HepG2 (cell line): Measurements from ENCODE around the gene NDE1. TPM values are rescaled to one million over a fixed set of nuclear protein-coding genes. Genes with fewer than 3 reads are reported as not detected.

Experiments
- CERS6 ChIP-seq: sonication (generic); formaldehyde crosslinking; IDR thresholded peaks from 2 replicates; pipeline ENCODE4 v1.5.0; 2020; ENCODE audit warnings: missing genetic modification reagents
- GTF2F1 ChIP-seq: fragments of 150-350 bp; IDR thresholded peaks from 2 replicates; pipeline ENCODE4 v1.6.1; 2014; ENCODE audit warnings: low read length
- GTF3A ChIP-seq: sonication (generic); formaldehyde crosslinking; conservative IDR thresholded peaks from 2 replicates; pipeline ENCODE4 v1.4.0; 2020; ENCODE audit warnings: mild to moderate bottlenecking, missing genetic modification reagents
- HMGXB4 ChIP-seq, 2 experiments: sonication (generic) in 1 of 2; formaldehyde crosslinking in 1 of 2; IDR thresholded peaks; 2 replicates each; pipeline versions ENCODE4 v1.4.0 to v1.6.1; 2018 to 2020; ENCODE audit warnings: missing genetic modification reagents in 2 of 2, borderline replicate concordance in 1 of 2, low read depth in 1 of 2, mild to moderate bottlenecking in 1 of 2, missing biosample characterization in 1 of 2
- HOXD1 ChIP-seq: sonication (generic); formaldehyde crosslinking; IDR thresholded peaks from 2 replicates; pipeline ENCODE4 v1.5.0; 2020; ENCODE audit warnings: missing genetic modification reagents
- KDM3A ChIP-seq: IDR thresholded peaks from 2 replicates; pipeline ENCODE4 v1.6.1; 2018; ENCODE audit warnings: low read depth, missing compliant biosample characterization
- MXD4 ChIP-seq: IDR thresholded peaks from 2 replicates; pipeline ENCODE4 v1.6.1; 2016; ENCODE audit warnings: mild to moderate bottlenecking, missing biosample characterization, missing genetic modification reagents
- ZNF34 ChIP-seq: sonication (generic); formaldehyde crosslinking; IDR thresholded peaks from 2 replicates; pipeline ENCODE4 v1.4.0; 2020; ENCODE audit warnings: mild to moderate bottlenecking, missing genetic modification reagents, borderline replicate concordance
- ZNF652 ChIP-seq: IDR thresholded peaks from 2 replicates; pipeline ENCODE4 v1.6.1; 2016; ENCODE audit warnings: low read depth, borderline replicate concordance
- polyA plus RNA-seq, 8 experiments: library from polyadenylated mRNA; depleted of rRNA in 3 of 8; stranded (reverse) in 7 of 8; unstranded in 1 of 8; fragments of >200 nt; fragmentation: Illumina TruSeq in 4 of 8; extraction: Trizol in 4 of 8; gene quantifications; 2 replicates each; pipeline versions ENCODE4 v1.2.1 to v1.2.3, GENCODE V29; 2011 to 2016; ENCODE audit warnings: low read depth in 4 of 8, missing spikeins in 1 of 8, mixed read lengths in 1 of 8; ENCODE audit not compliant: insufficient read depth in 1 of 8
- total RNA-seq, 5 experiments: library from RNA; depleted of rRNA; stranded (reverse); fragments of >200 nt; fragmentation: Illumina TruSeq; extraction: Trizol; gene quantifications; 2 replicates each; pipeline ENCODE4 v1.2.3, GENCODE V29; 2016; ENCODE audit warnings: low read depth in 1 of 5
- TF ChIP-seq, protein P1 (sequence below): sonication (generic); formaldehyde crosslinking; IDR thresholded peaks from 2 replicates; pipeline ENCODE4 v1.5.0; 2020; ENCODE audit warnings: mild to moderate bottlenecking, missing genetic modification reagents
- TF ChIP-seq, protein P2 (sequence below): sonication (generic); formaldehyde crosslinking; IDR thresholded peaks from 2 replicates; pipeline ENCODE4 v1.4.0; 2020; ENCODE audit warnings: missing genetic modification reagents, borderline replicate concordance
- TF ChIP-seq, protein P3 (sequence below): sonication (generic); formaldehyde crosslinking; IDR thresholded peaks from 2 replicates; pipeline ENCODE4 v1.5.0; 2020; ENCODE audit warnings: mild to moderate bottlenecking, missing genetic modification reagents
- TF ChIP-seq, protein P4 (sequence below), 2 experiments: fragments of 450-650 bp in 1 of 2; sonication (generic) in 1 of 2; formaldehyde crosslinking; IDR thresholded peaks; 2 replicates each; pipeline versions ENCODE4 v1.5.0 to v1.8.0; 2020 to 2022; ENCODE audit warnings: mild to moderate bottlenecking in 1 of 2, missing genetic modification reagents in 1 of 2

The NDE1 gene
- total and polyA plus RNA-seq, 2 of the 13 experiments (the other 11 are each of a cell fraction or from before 2014, with no cell fraction given) = 40.9 to 72.5 TPM

GRCh38 chr16:15644267-15644961 is 5.6 kb upstream of the NDE1 start (continued):
- TF ChIP-seq, protein P1, sequence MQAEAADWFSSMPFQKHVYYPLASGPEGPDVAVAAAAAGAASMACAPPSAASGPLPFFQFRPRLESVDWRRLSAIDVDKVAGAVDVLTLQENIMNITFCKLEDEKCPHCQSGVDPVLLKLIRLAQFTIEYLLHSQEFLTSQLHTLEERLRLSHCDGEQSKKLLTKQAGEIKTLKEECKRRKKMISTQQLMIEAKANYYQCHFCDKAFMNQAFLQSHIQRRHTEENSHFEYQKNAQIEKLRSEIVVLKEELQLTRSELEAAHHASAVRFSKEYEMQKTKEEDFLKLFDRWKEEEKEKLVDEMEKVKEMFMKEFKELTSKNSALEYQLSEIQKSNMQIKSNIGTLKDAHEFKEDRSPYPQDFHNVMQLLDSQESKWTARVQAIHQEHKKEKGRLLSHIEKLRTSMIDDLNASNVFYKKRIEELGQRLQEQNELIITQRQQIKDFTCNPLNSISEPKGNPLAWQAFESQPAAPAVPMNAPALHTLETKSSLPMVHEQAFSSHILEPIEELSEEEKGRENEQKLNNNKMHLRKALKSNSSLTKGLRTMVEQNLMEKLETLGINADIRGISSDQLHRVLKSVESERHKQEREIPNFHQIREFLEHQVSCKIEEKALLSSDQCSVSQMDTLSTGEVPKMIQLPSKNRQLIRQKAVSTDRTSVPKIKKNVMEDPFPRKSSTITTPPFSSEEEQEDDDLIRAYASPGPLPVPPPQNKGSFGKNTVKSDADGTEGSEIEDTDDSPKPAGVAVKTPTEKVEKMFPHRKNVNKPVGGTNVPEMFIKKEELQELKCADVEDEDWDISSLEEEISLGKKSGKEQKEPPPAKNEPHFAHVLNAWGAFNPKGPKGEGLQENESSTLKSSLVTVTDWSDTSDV (CRISPR knock-in tag) = no peak
- TF ChIP-seq MXD4 (CRISPR knock-in tag) = no peak
- peak in 1 of 2 experiments; percentile 71; a peak in 1 of 4 replicates for TF ChIP-seq HMGXB4 (CRISPR knock-in tag; IDR thresholded peaks at IDR 0.05; ENCODE audit: borderline replicate concordance in 1 of 2, low read depth in 1 of 2)
- TF ChIP-seq, protein P2, sequence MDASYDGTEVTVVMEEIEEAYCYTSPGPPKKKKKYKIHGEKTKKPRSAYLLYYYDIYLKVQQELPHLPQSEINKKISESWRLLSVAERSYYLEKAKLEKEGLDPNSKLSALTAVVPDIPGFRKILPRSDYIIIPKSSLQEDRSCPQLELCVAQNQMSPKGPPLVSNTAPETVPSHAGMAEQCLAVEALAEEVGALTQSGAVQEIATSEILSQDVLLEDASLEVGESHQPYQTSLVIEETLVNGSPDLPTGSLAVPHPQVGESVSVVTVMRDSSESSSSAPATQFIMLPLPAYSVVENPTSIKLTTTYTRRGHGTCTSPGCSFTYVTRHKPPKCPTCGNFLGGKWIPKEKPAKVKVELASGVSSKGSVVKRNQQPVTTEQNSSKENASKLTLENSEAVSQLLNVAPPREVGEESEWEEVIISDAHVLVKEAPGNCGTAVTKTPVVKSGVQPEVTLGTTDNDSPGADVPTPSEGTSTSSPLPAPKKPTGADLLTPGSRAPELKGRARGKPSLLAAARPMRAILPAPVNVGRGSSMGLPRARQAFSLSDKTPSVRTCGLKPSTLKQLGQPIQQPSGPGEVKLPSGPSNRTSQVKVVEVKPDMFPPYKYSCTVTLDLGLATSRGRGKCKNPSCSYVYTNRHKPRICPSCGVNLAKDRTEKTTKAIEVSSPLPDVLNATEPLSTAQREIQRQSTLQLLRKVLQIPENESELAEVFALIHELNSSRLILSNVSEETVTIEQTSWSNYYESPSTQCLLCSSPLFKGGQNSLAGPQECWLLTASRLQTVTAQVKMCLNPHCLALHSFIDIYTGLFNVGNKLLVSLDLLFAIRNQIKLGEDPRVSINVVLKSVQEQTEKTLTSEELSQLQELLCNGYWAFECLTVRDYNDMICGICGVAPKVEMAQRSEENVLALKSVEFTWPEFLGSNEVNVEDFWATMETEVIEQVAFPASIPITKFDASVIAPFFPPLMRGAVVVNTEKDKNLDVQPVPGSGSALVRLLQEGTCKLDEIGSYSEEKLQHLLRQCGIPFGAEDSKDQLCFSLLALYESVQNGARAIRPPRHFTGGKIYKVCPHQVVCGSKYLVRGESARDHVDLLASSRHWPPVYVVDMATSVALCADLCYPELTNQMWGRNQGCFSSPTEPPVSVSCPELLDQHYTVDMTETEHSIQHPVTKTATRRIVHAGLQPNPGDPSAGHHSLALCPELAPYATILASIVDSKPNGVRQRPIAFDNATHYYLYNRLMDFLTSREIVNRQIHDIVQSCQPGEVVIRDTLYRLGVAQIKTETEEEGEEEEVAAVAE (CRISPR knock-in tag) = 0 out of 2 replicates have a peak, but pooled peaks have one; percentile 24
- TF ChIP-seq, protein P3, sequence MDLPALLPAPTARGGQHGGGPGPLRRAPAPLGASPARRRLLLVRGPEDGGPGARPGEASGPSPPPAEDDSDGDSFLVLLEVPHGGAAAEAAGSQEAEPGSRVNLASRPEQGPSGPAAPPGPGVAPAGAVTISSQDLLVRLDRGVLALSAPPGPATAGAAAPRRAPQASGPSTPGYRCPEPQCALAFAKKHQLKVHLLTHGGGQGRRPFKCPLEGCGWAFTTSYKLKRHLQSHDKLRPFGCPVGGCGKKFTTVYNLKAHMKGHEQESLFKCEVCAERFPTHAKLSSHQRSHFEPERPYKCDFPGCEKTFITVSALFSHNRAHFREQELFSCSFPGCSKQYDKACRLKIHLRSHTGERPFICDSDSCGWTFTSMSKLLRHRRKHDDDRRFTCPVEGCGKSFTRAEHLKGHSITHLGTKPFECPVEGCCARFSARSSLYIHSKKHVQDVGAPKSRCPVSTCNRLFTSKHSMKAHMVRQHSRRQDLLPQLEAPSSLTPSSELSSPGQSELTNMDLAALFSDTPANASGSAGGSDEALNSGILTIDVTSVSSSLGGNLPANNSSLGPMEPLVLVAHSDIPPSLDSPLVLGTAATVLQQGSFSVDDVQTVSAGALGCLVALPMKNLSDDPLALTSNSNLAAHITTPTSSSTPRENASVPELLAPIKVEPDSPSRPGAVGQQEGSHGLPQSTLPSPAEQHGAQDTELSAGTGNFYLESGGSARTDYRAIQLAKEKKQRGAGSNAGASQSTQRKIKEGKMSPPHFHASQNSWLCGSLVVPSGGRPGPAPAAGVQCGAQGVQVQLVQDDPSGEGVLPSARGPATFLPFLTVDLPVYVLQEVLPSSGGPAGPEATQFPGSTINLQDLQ (CRISPR knock-in tag) = no peak
- peak; percentile 11; the same call in 1 of the 2 replicates for TF ChIP-seq ZNF652 (CRISPR knock-in tag)
- no peak for TF ChIP-seq ZNF34 (CRISPR knock-in tag)
- TF ChIP-seq GTF3A (CRISPR knock-in tag) = 0 out of 2 replicates have a peak, but pooled peaks have one; percentile 46
- TF ChIP-seq CERS6 (CRISPR knock-in tag) = no peak
- TF ChIP-seq HOXD1 = no peak
- TF ChIP-seq, protein P4, sequence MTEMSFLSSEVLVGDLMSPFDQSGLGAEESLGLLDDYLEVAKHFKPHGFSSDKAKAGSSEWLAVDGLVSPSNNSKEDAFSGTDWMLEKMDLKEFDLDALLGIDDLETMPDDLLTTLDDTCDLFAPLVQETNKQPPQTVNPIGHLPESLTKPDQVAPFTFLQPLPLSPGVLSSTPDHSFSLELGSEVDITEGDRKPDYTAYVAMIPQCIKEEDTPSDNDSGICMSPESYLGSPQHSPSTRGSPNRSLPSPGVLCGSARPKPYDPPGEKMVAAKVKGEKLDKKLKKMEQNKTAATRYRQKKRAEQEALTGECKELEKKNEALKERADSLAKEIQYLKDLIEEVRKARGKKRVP (CRISPR knock-in tag; IDR thresholded peaks at IDR 0.05) = peak in 1 of 2 experiments; percentile 31; a peak in 1 of 4 replicates
- TF ChIP-seq KDM3A (CRISPR knock-in tag) = 0 out of 2 replicates have a peak, but pooled peaks have one; percentile 58
- TF ChIP-seq GTF2F1 = no peak
